Endodermal cell (in vitro differentiated cells): Measurements from ENCODE around the gene FOXO6. TPM values are rescaled to one million over a fixed set of nuclear protein-coding genes. Genes with fewer than 3 reads are reported as not detected.

Experiments used
- DNase-seq: peaks from one replicate; pipeline ENCODE4 v3.0.0-alpha.2; 2017
- H3K27ac ChIP-seq: 2 replicates; pipeline ENCODE4 v1.5.1; 2013; ENCODE audit warnings: mild to moderate bottlenecking, low read depth, low read length, moderate library complexity
- H3K27me3 ChIP-seq: 2 replicates; pipeline ENCODE4 v1.6.1; 2013; ENCODE audit warnings: mild to moderate bottlenecking, low read length, moderate library complexity; ENCODE audit not compliant: insufficient read depth, control insufficient read depth, poor library complexity, severe bottlenecking
- H3K36me3 ChIP-seq: 2 replicates; pipeline ENCODE4 v1.7.0; 2013; ENCODE audit warnings: mild to moderate bottlenecking, low read length, moderate library complexity; ENCODE audit not compliant: control insufficient read depth, insufficient read depth
- H3K4me1 ChIP-seq: one replicate; pipeline ENCODE4 v1.7.0; 2013; ENCODE audit warnings: low read length; ENCODE audit not compliant: control insufficient read depth, insufficient read depth
- H3K4me3 ChIP-seq: 2 replicates; pipeline ENCODE4 v1.5.1; 2013; ENCODE audit warnings: mild to moderate bottlenecking, low read length, moderate library complexity
- H3K9ac ChIP-seq: 2 replicates; pipeline ENCODE4 v1.6.1; 2013; ENCODE audit warnings: mild to moderate bottlenecking, low read length, moderate library complexity; ENCODE audit not compliant: poor library complexity, severe bottlenecking; ENCODE audit errors: extremely low read depth
- H3K9me3 ChIP-seq: 2 replicates; pipeline ENCODE4 v1.6.1; 2013; ENCODE audit warnings: mild to moderate bottlenecking, low read length, moderate library complexity; ENCODE audit not compliant: control insufficient read depth
- H3K27ac Mint-ChIP-seq: 2 replicates; pipeline ENCODE4 v1.8.0; 2020; ENCODE audit warnings: mixed read lengths
- H3K27me3 Mint-ChIP-seq: 2 replicates; pipeline ENCODE4 v1.8.0; 2021; ENCODE audit warnings: mild to moderate bottlenecking, mixed read lengths; ENCODE audit not compliant: insufficient read depth
- H3K36me3 Mint-ChIP-seq: 2 replicates; pipeline ENCODE4 v1.8.0; 2020; ENCODE audit warnings: low read depth, mixed read lengths
- H3K4me1 Mint-ChIP-seq: 2 replicates; pipeline ENCODE4 v1.8.0; 2020; ENCODE audit warnings: mixed read lengths
- H3K4me3 Mint-ChIP-seq: 2 replicates; pipeline ENCODE4 v1.8.0; 2020; ENCODE audit warnings: mild to moderate bottlenecking, moderate library complexity, mixed read lengths
- H3K9me3 Mint-ChIP-seq: 2 replicates; pipeline ENCODE4 v1.8.0; 2020; ENCODE audit warnings: mild to moderate bottlenecking, mixed read lengths
- WGBS, 2 experiments: methylation state at CpG; one replicate each; pipeline versions ENCODE4 v1.1.5 to v1.1.7; 2013; ENCODE audit warnings: missing lambda C conversion rate in 2 of 2, mixed read lengths in 1 of 2; ENCODE audit not compliant: insufficient coverage in 1 of 2, insufficient read length in 1 of 2; 5-methylcytosine and 5-hydroxymethylcytosine counted together
- total RNA-seq, 2 donors: library from RNA; stranded (reverse); fragmentation: NEBNext Ultra II Directional in 1 of 2; extraction: Animal tissue kit (Norgen Biotek cat#: 25700) in 1 of 2; gene quantifications; 2 replicates in 1 of 2; 3 replicates in 1 of 2; pipeline ENCODE4 v1.2.1, GENCODE V29; 2021
- TF ChIP-seq, protein P1 (sequence below): fragments of 200-600 bp; sonication (generic); conservative IDR thresholded peaks from 2 replicates; pipeline ENCODE4 v1.5.0; 2021; ENCODE audit warnings: antibody characterized with exemption, mild to moderate bottlenecking

The FOXO6 gene
- total RNA-seq, 2 donors from 2014 or later, result 1.7 to 1.8 TPM

- DNase-seq, result no peak
- Histone ChIP-seq H3K4me3 (no peak overlapping the region), H3K9ac (no peak overlapping the region), H3K27ac (no peak overlapping the region), H3K36me3 (no peaks in the 10 kb centered on the region), H3K4me1 (peaks cover 10% of the 10 kb centered on the region), H3K9me3 (no peaks in the 10 kb centered on the region), H3K27me3 (peaks cover 55% of the 10 kb centered on the region)
- Mint-ChIP-seq H3K9me3 (no peaks in the 10 kb centered on the region), H3K36me3 (no peaks in the 10 kb centered on the region), H3K4me1 (peaks cover 23% of the 10 kb centered on the region), H3K27ac (no peak overlapping the region), H3K4me3 (no peak overlapping the region), H3K27me3 (peaks cover 63% of the 10 kb centered on the region)
- 91 to 92% methylated on average over 7 of the region's 7 CpGs for WGBS, 2 experiments
- TF ChIP-seq, protein P1, sequence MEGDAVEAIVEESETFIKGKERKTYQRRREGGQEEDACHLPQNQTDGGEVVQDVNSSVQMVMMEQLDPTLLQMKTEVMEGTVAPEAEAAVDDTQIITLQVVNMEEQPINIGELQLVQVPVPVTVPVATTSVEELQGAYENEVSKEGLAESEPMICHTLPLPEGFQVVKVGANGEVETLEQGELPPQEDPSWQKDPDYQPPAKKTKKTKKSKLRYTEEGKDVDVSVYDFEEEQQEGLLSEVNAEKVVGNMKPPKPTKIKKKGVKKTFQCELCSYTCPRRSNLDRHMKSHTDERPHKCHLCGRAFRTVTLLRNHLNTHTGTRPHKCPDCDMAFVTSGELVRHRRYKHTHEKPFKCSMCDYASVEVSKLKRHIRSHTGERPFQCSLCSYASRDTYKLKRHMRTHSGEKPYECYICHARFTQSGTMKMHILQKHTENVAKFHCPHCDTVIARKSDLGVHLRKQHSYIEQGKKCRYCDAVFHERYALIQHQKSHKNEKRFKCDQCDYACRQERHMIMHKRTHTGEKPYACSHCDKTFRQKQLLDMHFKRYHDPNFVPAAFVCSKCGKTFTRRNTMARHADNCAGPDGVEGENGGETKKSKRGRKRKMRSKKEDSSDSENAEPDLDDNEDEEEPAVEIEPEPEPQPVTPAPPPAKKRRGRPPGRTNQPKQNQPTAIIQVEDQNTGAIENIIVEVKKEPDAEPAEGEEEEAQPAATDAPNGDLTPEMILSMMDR, result no peak
Observed at GRCh38 chr1:41368801-41369200, 7.6 kb downstream of the FOXO6 start.

DNA sequence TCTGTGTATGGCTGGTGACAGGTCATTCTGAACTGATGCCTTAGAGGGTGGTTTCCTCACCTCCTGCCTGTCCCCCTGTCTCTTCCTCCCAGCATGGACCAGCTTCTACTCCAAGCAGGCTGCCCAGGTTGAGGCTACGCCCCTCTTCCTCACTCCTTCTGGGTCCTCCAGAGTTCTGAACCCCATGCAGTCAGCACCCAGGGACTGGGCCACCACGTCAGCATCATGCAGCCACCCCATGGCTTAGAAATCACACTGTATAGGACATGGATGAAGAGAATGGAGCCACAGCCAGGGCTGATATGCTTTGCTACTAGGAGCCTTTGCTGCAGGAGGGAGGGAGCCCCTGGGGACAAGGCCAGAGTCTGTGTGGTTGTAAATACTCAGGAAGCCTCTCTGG, 8.3 kb downstream of the FOXO6 start:
- DNase-seq, result no peak
- Histone ChIP-seq H3K36me3 (no peaks in the 10 kb centered on the region), H3K4me1 (peaks cover 10% of the 10 kb centered on the region), H3K27me3 (peaks cover 48% of the 10 kb centered on the region), H3K9ac (no peak overlapping the region), H3K9me3 (no peaks in the 10 kb centered on the region), H3K4me3 (no peak overlapping the region), H3K27ac (no peak overlapping the region)
- peaks cover 58% of the 10 kb centered on the region for H3K27me3 Mint-ChIP-seq
- peaks cover 23% of the 10 kb centered on the region for H3K4me1 Mint-ChIP-seq
- TF ChIP-seq, protein P1, result no peak
- H3K4me3 Mint-ChIP-seq, result no peak overlapping the region
- H3K36me3 Mint-ChIP-seq, result no peaks in the 10 kb centered on the region
- no peak overlapping the region for H3K27ac Mint-ChIP-seq
- H3K9me3 Mint-ChIP-seq, result no peaks in the 10 kb centered on the region
- WGBS, 2 experiments, result 84% methylated on average over 2 of the region's 2 CpGs; no CpG with 5 or more reads in 1 of the 2 experiments

GRCh38 chr1:41370225-41370624, 9.0 kb downstream of the FOXO6 start:
- TF ChIP-seq, protein P1, result no peak
- H3K36me3 ChIP-seq, result no peaks in the 10 kb centered on the region
- Mint-ChIP-seq H3K27ac (no peak overlapping the region), H3K4me1 (peaks cover 23% of the 10 kb centered on the region), H3K36me3 (no peaks in the 10 kb centered on the region), H3K9me3 (no peaks in the 10 kb centered on the region), H3K4me3 (no peak overlapping the region), H3K27me3 (peaks cover 56% of the 10 kb centered on the region)
- H3K4me1 ChIP-seq, result peaks cover 6% of the 10 kb centered on the region
- no peak overlapping the region for H3K27ac ChIP-seq
- no peak for DNase-seq
- no peak overlapping the region for H3K9ac ChIP-seq
- no peaks in the 10 kb centered on the region for H3K9me3 ChIP-seq
- WGBS, 2 experiments, result 80 to 93% methylated on average over 2 to 4 of the region's 4 CpGs
- no peak overlapping the region for H3K4me3 ChIP-seq
- peaks cover 41% of the 10 kb centered on the region for H3K27me3 ChIP-seq
